NCI-H2107 (cell line): ENCODE data around the gene URB2.

Experiments used
- DNase-seq: peaks from one replicate; lab custom pipeline; 2025; lab: John Stamatoyannopoulos, UW

URB2 gene

GRCh38 chr1:229645324-229645993 lies 19.4 kb downstream of the URB2 start:
- DNase-seq = no peak

DNA sequence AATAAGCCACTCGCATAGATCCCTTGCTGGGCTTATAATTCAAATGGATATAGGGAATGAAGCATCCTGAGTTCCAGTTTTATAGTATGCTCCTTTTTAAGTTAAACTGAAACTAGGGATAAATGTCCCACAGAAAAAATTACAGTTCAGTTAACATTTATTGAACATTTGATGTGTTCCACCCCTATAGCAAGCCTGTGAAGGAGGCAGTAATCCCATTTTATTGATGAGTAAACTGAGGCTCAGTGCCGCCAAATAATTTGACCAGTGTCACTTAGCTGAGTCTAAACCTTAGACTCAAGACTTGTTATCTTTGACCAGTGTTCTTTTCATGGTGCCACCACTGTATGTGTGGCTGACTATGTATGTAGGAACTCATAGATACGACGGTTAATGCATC lies 22.4 kb downstream of the URB2 start:
- no peak for DNase-seq

- no peak for DNase-seq
Observed at GRCh38 chr1:229650045-229650444, 24.0 kb downstream of the URB2 start.

GRCh38 chr1:229651546-229651945 lies 25.5 kb downstream of the URB2 start:
- DNase-seq = no peak

GRCh38 chr1:229653420-229653819 lies 27.4 kb downstream of the URB2 start:
- DNase-seq = no peak

GRCh38 chr1:229655781-229656180 lies 29.7 kb downstream of the URB2 start:
- no peak for DNase-seq

DNA sequence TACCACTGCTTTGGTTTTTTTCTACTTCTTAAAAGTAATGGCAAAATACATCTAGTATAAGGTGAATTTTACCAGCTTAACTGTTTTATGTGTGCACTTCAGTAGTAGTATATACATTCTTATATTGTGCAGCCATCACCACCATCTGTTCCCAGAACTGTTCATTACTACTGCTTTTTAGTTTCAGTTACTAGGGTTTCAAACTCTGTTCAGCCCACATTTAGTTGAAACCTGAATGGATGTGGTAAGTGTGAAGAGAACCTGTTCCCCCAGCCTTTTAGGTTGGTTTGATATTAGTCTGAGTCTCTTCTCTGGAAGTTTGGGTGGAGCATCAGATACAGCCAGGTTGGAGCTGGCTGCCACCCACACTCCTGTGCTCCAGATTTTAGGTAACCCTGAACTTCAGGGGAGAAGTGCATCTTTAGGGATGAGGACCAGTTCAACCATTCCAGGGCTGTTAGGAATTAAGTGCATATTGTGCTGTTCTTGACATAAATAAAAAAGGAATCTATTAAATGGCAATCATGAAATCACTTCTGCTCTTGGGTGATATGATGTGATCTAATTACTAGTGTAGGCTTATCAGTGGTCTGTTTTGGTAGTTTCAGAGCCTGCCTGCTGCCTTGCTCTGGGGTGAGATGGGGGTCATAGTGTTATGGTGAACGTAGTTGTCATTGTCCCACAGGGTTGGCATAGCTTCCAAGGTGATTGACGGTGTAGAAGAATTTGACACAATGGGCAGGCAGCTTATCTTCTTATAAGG lies 32.1 kb downstream of the URB2 start:
- DNase-seq = no peak

- peak; percentile 79 for DNase-seq
Observed at GRCh38 chr1:229661022-229661877, 35.2 kb downstream of the URB2 start.

- no peak for DNase-seq
Observed at GRCh38 chr1:229661897-229662296, 35.9 kb downstream of the URB2 start.

GRCh38 chr1:229664133-229664689 lies 38.2 kb downstream of the URB2 start:
- no peak for DNase-seq

GRCh38 chr1:229665912-229666558 lies 40.0 kb downstream of the URB2 start:
- DNase-seq = no peak

- DNase-seq = no peak
Observed at GRCh38 chr1:229666585-229666984, 40.5 kb downstream of the URB2 start.

- no peak for DNase-seq
Observed at GRCh38 chr1:229669333-229669732, 43.3 kb downstream of the URB2 start.

DNA sequence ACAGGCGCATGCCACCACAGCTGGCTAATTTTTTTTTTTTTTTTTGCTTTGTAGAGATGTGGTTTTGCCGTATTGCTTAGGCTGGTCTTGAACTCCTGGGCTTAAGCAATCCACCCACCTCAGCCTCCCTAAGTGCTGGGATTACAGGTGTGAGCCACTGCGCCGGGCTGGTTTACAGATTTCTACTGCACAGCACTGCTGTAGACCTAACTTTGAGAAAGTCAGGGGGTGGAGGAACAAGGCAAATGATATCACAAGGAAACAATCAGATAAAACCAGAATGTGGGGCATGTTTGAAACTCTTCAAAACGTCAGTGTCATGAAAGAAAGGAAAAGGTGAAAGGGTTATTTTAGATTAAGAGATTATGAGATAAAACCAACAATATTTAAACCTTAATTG lies 45.3 kb downstream of the URB2 start:
- DNase-seq = no peak

DNA sequence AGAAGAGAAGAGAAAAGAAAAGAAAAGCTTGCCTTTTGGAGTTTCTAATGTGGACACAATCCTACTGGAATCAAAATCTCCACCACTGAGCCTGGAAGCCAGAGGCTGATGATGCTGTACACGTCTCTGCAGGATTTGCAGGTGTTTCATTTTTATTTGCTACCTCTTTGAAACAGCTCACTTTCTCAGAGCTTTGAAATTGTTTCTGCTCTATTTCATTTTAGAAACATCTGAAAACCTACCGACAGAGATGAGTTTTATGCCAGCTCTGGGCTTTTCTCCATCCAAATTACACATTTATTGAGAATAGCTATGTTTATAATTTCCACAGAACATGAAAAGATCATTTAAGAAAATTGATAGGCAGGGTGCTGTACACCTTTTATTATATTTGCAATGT lies 46.2 kb downstream of the URB2 start:
- no peak for DNase-seq

DNA sequence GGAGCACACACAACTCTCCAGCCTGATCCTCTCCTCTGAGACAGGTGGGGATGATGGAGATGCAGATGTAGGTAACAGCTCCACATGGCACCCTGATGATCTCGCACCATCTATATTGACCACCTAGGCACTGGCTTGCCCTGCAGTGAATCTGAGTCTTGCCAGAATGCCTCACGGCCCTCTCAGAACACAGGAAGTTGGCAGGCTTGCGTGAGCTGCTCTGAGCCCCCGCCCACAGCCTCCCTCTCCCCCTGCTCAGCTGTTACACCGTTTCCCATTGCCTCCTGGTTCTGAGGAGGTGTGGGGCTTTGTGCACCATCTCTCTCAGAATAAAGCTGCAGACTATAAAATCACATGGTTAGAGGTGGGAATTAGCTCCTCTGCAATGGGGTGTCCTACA lies 48.0 kb downstream of the URB2 start:
- no peak for DNase-seq

- no peak for DNase-seq
Observed at GRCh38 chr1:229675396-229675795, 49.3 kb downstream of the URB2 start.

DNA sequence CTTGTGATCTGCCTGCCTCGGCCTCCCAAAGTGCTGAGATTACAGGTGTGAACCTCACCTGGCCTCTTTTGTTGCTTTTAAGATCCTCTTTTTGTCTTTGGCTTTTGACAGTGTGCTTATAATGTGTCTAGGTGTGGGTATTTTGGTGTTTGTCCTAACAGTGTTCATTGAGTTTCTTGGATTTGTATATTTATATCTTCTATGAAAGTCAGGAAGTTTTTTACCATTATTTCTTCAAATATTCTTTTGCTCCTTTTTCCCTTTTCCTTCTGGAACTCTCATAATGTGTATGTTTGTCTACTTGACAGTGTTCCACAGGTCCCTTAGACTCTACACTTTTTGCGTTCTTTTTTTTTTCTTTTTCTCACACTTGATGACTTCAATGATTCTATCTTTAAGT lies 59.1 kb downstream of the URB2 start:
- no peak for DNase-seq

GRCh38 chr1:229689273-229689672 lies 63.2 kb downstream of the URB2 start:
- no peak for DNase-seq

GRCh38 chr1:229689904-229690303 lies 63.9 kb downstream of the URB2 start:
- no peak for DNase-seq

- DNase-seq = no peak
Observed at GRCh38 chr1:229690662-229691061, 64.6 kb downstream of the URB2 start.

DNA sequence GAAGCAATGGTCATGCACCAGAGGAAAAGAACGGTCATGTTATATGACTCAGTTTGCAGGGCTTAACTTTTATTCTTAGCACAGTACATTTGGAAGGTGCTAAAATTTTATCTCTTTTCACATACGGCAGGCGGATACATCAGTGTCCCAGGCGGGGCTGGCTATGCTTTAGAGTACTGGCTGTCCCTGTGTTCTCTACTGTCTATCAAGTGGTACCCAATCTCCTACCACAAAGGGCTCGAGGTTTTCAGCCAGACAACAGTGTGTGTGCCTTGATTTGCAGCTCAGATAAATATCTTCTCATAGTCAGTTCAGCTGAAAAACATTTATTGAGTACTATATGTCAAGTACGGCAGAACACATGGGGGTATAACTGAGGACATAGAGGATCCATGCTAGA lies 65.3 kb downstream of the URB2 start:
- no peak for DNase-seq
